ENCODE results near the gene CADM2.

The CADM2 gene

GRCh38 chr3:86056032-86056431 lies 1097.2 kb downstream of the CADM2 start:
- Histone ChIP-seq H2BK15ac (ENCODE audit: low read depth, poor library complexity, severe bottlenecking) (no peak overlapping the region), H2BK5ac (ENCODE audit: low read depth, low read length, poor library complexity, severe bottlenecking) (no peak overlapping the region), H3K36me3 (ENCODE audit: control insufficient read depth in 1 of 2, insufficient read depth in 2 of 2, low read depth in 1 of 2, low read length in 2 of 2) (no peaks in the 10 kb centered on the region), H2BK120ac (ENCODE audit: low read depth, low read length) (no peak overlapping the region), H3K9me3 (ENCODE audit: control insufficient read depth, low read length) (no peaks in the 10 kb centered on the region), H3K27ac (ENCODE audit: low read length, poor library complexity, severe bottlenecking) (no peak overlapping the region), H3K4ac (ENCODE audit: low read depth in 1 of 2, low read length in 2 of 2) (no peak overlapping the region), H2BK12ac (ENCODE audit: low read length in 2 of 2) (no peak overlapping the region), H3K4me1 (ENCODE audit: control insufficient read depth, insufficient read depth, low read depth, low read length) (no peaks in the 10 kb centered on the region), H3K18ac (ENCODE audit: low read depth in 1 of 2, low read length in 2 of 2) (no peak overlapping the region), H4K91ac (ENCODE audit: low read length) (no peak overlapping the region), H4K8ac (ENCODE audit: low read length) (no peak overlapping the region), H2AK5ac (ENCODE audit: low read length, severe bottlenecking) (no peak overlapping the region), H3K9ac (ENCODE audit: low read length) (no peak overlapping the region), H3K4me3 (ENCODE audit: insufficient read depth in 1 of 2, low read depth in 1 of 2, low read length in 2 of 2) (no peak overlapping the region), H3K27me3 (ENCODE audit: control insufficient read depth in 1 of 2, insufficient read depth in 1 of 2, low read length in 2 of 2) (no peaks in the 10 kb centered on the region), H3K4me2 (ENCODE audit: low read length, poor library complexity, severe bottlenecking) (no peak overlapping the region), H3K79me1 (replicated peaks; ENCODE audit: low read length, poor library complexity, severe bottlenecking) (no peaks in the 10 kb centered on the region), H2AFZ (ENCODE audit: low read depth, low read length) (no peak overlapping the region), H3K14ac (ENCODE audit: low read length in 2 of 2) (no peak overlapping the region), H3K23ac (ENCODE audit: low read length in 2 of 2) (no peak overlapping the region)
- 71% methylated on average over 1 of the region's 4 CpGs for WGBS
- no peak for DNase-seq

- Histone ChIP-seq H3K27me3 (ENCODE audit: control insufficient read depth in 1 of 2, insufficient read depth in 1 of 2, low read length in 2 of 2) (no peaks in the 10 kb centered on the region), H3K9me3 (ENCODE audit: control insufficient read depth, low read length) (no peaks in the 10 kb centered on the region), H3K9ac (ENCODE audit: low read length) (no peak overlapping the region), H4K91ac (ENCODE audit: low read length) (no peak overlapping the region), H3K14ac (ENCODE audit: low read length in 2 of 2) (no peak overlapping the region), H3K18ac (ENCODE audit: low read depth in 1 of 2, low read length in 2 of 2) (no peak overlapping the region), H2BK5ac (ENCODE audit: low read depth, low read length, poor library complexity, severe bottlenecking) (no peak overlapping the region), H3K4me1 (ENCODE audit: control insufficient read depth, insufficient read depth, low read depth, low read length) (no peaks in the 10 kb centered on the region), H4K8ac (ENCODE audit: low read length) (no peak overlapping the region), H2BK15ac (ENCODE audit: low read depth, poor library complexity, severe bottlenecking) (no peak overlapping the region), H2BK12ac (ENCODE audit: low read length in 2 of 2) (no peak overlapping the region), H3K4me3 (ENCODE audit: insufficient read depth in 1 of 2, low read depth in 1 of 2, low read length in 2 of 2) (no peak overlapping the region), H3K36me3 (ENCODE audit: control insufficient read depth in 1 of 2, insufficient read depth in 2 of 2, low read depth in 1 of 2, low read length in 2 of 2) (no peaks in the 10 kb centered on the region), H2BK120ac (ENCODE audit: low read depth, low read length) (no peak overlapping the region), H3K27ac (ENCODE audit: low read length, poor library complexity, severe bottlenecking) (no peak overlapping the region), H3K23ac (ENCODE audit: low read length in 2 of 2) (no peak overlapping the region), H2AK5ac (ENCODE audit: low read length, severe bottlenecking) (no peak overlapping the region), H3K79me1 (replicated peaks; ENCODE audit: low read length, poor library complexity, severe bottlenecking) (no peaks in the 10 kb centered on the region), H2AFZ (ENCODE audit: low read depth, low read length) (no peak overlapping the region), H3K4ac (ENCODE audit: low read depth in 1 of 2, low read length in 2 of 2) (no peak overlapping the region), H3K4me2 (ENCODE audit: low read length, poor library complexity, severe bottlenecking) (no peak overlapping the region)
- WGBS = no CpG with 5 or more reads among the region's 5 CpGs
- DNase-seq = no peak
Measured at GRCh38 chr3:86056962-86057361, 1098.2 kb downstream of the CADM2 start.

- Histone ChIP-seq H3K27me3 (ENCODE audit: control insufficient read depth in 1 of 2, insufficient read depth in 1 of 2, low read length in 2 of 2) (no peaks in the 10 kb centered on the region), H3K9me3 (ENCODE audit: control insufficient read depth, low read length) (no peaks in the 10 kb centered on the region), H3K4me1 (ENCODE audit: control insufficient read depth, insufficient read depth, low read depth, low read length) (no peaks in the 10 kb centered on the region), H3K9ac (ENCODE audit: low read length) (no peak overlapping the region), H2AK5ac (ENCODE audit: low read length, severe bottlenecking) (no peak overlapping the region), H3K14ac (ENCODE audit: low read length in 2 of 2) (no peak overlapping the region), H2BK15ac (ENCODE audit: low read depth, poor library complexity, severe bottlenecking) (no peak overlapping the region), H3K4ac (ENCODE audit: low read depth in 1 of 2, low read length in 2 of 2) (no peak overlapping the region), H3K36me3 (ENCODE audit: control insufficient read depth in 1 of 2, insufficient read depth in 2 of 2, low read depth in 1 of 2, low read length in 2 of 2) (no peaks in the 10 kb centered on the region), H4K91ac (ENCODE audit: low read length) (no peak overlapping the region), H4K8ac (ENCODE audit: low read length) (no peak overlapping the region), H3K18ac (ENCODE audit: low read depth in 1 of 2, low read length in 2 of 2) (no peak overlapping the region), H3K79me1 (replicated peaks; ENCODE audit: low read length, poor library complexity, severe bottlenecking) (no peaks in the 10 kb centered on the region), H2BK5ac (ENCODE audit: low read depth, low read length, poor library complexity, severe bottlenecking) (no peak overlapping the region), H2BK120ac (ENCODE audit: low read depth, low read length) (no peak overlapping the region), H3K4me3 (ENCODE audit: insufficient read depth in 1 of 2, low read depth in 1 of 2, low read length in 2 of 2) (no peak overlapping the region), H2AFZ (ENCODE audit: low read depth, low read length) (no peak overlapping the region), H3K23ac (ENCODE audit: low read length in 2 of 2) (no peak overlapping the region), H2BK12ac (ENCODE audit: low read length in 2 of 2) (no peak overlapping the region), H3K4me2 (ENCODE audit: low read length, poor library complexity, severe bottlenecking) (no peak overlapping the region), H3K27ac (ENCODE audit: low read length, poor library complexity, severe bottlenecking) (no peak overlapping the region)
- no peak for DNase-seq
- 100% methylated on average over 1 of the region's 2 CpGs for WGBS
Measured at GRCh38 chr3:86073799-86074198, 1115.0 kb downstream of the CADM2 start.

GRCh38 chr3:86087160-86087871 lies 1128.5 kb downstream of the CADM2 start:
- no peak overlapping the region for H3K18ac ChIP-seq (ENCODE audit: low read depth in 1 of 2, low read length in 2 of 2)
- H2BK120ac ChIP-seq (ENCODE audit: low read depth, low read length) = no peak overlapping the region
- no peak overlapping the region for H3K4me3 ChIP-seq (ENCODE audit: insufficient read depth in 1 of 2, low read depth in 1 of 2, low read length in 2 of 2)
- DNase-seq = no peak
- no peaks in the 10 kb centered on the region for H3K36me3 ChIP-seq (ENCODE audit: control insufficient read depth in 1 of 2, insufficient read depth in 2 of 2, low read depth in 1 of 2, low read length in 2 of 2)
- no peak overlapping the region for H4K8ac ChIP-seq (ENCODE audit: low read length)
- H3K14ac ChIP-seq (ENCODE audit: low read length in 2 of 2) = no peak overlapping the region
- H3K27ac ChIP-seq (ENCODE audit: low read length, poor library complexity, severe bottlenecking) = no peak overlapping the region
- H3K9ac ChIP-seq (ENCODE audit: low read length) = no peak overlapping the region
- no peak overlapping the region for H3K4me2 ChIP-seq (ENCODE audit: low read length, poor library complexity, severe bottlenecking)
- no peak overlapping the region for H2AFZ ChIP-seq (ENCODE audit: low read depth, low read length)
- H3K4ac ChIP-seq (ENCODE audit: low read depth in 1 of 2, low read length in 2 of 2) = no peak overlapping the region
- H3K79me1 ChIP-seq (replicated peaks; ENCODE audit: low read length, poor library complexity, severe bottlenecking) = no peaks in the 10 kb centered on the region
- H2AK5ac ChIP-seq (ENCODE audit: low read length, severe bottlenecking) = no peak overlapping the region
- H3K9me3 ChIP-seq (ENCODE audit: control insufficient read depth, low read length) = no peaks in the 10 kb centered on the region
- no peaks in the 10 kb centered on the region for H3K4me1 ChIP-seq (ENCODE audit: control insufficient read depth, insufficient read depth, low read depth, low read length)
- no peak overlapping the region for H2BK12ac ChIP-seq (ENCODE audit: low read length in 2 of 2)
- H4K91ac ChIP-seq (ENCODE audit: low read length) = no peak overlapping the region
- no peak overlapping the region for H2BK5ac ChIP-seq (ENCODE audit: low read depth, low read length, poor library complexity, severe bottlenecking)
- WGBS = 100% methylated on average over 4 of the region's 6 CpGs
- no peak overlapping the region for H3K23ac ChIP-seq (ENCODE audit: low read length in 2 of 2)
- no peak overlapping the region for H2BK15ac ChIP-seq (ENCODE audit: low read depth, poor library complexity, severe bottlenecking)
- no peaks in the 10 kb centered on the region for H3K27me3 ChIP-seq (ENCODE audit: control insufficient read depth in 1 of 2, insufficient read depth in 1 of 2, low read length in 2 of 2)

Measured in mesenchymal stem cell (in vitro differentiated cells and primary cell).